Limb (tissue), 2 donors: ENCODE data around the gene MRPS23.
"Not testable (repeated sequence)": the region's sequence is repeated elsewhere in the genome, so short reads cannot be mapped to it uniquely, and the experiment has no call there.

Source experiments
- DNase-seq, 2 donors: peaks; one replicate each; pipeline ENCODE4 v3.0.0-alpha.2; 2016; ENCODE audit errors: extremely low spot score in 2 of 2

MRPS23 gene

GRCh38 chr17:57864273-57864672, 14.4 kb upstream of the MRPS23 start:
- no peak for DNase-seq

DNA sequence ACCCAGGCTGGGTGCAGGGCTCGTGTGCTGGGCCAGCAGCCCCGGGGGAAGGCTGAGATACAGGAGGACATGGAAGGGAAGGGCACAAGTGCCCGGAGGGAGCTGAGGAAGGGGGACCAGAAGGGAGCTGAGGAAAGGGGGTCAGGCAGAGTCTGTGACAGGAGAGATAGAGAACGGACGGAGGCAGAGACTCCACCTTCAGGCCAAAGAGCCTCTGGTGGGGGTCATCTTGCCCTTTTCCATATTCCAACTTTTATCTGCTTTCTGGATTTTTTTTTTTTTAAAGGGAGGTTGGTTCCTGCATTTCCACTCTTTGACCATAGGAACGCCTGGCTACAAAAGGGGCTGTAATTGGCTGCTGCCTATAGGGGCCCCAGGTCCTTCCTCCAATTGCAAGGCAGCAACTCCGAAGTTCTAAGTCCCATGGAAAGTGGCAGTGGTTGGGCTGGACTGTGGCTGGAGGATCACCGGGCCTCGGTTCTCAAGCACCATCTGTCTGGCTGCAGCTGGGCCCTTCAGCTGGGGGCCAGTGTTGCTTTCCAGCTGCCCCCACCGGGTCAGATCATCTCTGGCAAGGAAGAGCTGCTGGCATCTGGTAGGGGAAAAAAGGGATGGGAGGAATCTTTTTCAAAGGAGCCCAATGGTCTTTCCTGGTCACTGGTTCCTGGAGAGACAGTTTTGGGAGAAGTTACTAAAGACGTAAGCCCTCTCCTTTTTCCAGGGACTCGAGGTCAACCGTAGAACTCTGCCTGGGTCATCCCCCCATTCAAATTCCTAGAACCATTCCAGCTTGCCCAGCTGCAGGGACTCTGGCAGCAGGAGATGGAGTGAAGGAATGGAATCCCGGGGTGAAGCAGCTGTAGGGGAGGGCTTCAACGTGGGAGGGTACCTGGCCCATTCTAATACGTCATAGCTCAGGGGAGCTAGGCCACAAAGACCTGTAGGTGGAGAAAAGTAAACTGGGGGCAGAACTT, 13.1 kb upstream of the MRPS23 start:
- peak in 1 of 2 donors; percentile 30 for DNase-seq

- peak in 1 of 2 donors; percentile 67 for DNase-seq
Observed at GRCh38 chr17:57861790-57862693, 12.2 kb upstream of the MRPS23 start.

GRCh38 chr17:57861000-57861789, 11.4 kb upstream of the MRPS23 start:
- no peak for DNase-seq

GRCh38 chr17:57860414-57860999, 10.7 kb upstream of the MRPS23 start:
- DNase-seq: no peak

GRCh38 chr17:57859601-57860413, 10.0 kb upstream of the MRPS23 start:
- DNase-seq: no peak

GRCh38 chr17:57858838-57859237, 9.0 kb upstream of the MRPS23 start:
- DNase-seq: no peak

- DNase-seq: no peak
Observed at GRCh38 chr17:57856792-57857620, 7.2 kb upstream of the MRPS23 start.

DNA sequence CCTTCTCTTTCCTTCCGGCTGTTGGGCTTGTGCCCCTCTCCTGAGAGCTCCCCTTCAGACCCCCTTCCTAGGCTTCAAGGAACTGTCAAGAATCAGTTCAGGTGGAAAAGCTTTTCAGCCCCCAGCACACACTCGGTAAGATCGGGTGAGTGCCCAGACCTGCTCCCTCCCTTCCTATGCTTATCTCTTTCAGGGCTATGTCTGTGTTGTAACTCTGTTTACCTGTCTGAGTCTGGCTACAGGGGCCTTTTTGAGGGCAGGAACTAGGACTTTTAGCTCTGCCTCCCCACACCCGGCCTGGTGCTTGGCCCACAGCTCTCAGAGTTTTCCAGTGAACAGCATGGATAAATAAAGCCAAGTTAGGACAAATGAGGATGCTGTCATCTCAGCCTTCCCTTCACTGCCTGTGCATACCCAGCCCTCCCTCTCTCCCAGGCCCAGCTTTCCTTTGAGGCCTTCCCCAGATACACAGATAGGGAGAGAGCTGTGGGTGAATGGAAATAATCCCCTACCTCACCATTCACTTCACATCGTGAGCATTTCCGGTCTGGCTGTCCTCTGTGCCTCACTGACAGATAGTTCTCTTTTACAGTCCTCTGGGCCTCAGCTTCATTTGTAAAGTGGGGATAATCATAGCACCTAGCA, 5.7 kb upstream of the MRPS23 start:
- no peak for DNase-seq

GRCh38 chr17:57853695-57854094, 3.9 kb upstream of the MRPS23 start:
- no peak for DNase-seq

DNA sequence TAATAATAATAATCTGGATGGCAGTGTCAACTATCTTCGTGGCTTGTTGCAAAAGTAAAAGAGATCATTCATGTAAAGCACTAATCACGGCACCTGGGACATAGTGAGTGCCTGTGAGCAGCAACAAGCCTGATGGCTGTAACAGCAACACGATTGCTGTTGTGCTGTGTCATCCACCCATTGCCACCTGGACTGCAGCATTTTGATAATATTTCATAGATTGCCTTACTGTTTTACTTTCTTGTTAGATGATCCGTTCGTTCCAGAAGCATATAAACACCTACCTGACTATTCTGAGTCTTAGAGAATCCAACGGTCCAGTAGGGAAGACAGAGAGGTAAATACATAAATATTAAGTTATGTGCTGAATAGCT, 3.1 kb upstream of the MRPS23 start:
- DNase-seq: no peak

DNA sequence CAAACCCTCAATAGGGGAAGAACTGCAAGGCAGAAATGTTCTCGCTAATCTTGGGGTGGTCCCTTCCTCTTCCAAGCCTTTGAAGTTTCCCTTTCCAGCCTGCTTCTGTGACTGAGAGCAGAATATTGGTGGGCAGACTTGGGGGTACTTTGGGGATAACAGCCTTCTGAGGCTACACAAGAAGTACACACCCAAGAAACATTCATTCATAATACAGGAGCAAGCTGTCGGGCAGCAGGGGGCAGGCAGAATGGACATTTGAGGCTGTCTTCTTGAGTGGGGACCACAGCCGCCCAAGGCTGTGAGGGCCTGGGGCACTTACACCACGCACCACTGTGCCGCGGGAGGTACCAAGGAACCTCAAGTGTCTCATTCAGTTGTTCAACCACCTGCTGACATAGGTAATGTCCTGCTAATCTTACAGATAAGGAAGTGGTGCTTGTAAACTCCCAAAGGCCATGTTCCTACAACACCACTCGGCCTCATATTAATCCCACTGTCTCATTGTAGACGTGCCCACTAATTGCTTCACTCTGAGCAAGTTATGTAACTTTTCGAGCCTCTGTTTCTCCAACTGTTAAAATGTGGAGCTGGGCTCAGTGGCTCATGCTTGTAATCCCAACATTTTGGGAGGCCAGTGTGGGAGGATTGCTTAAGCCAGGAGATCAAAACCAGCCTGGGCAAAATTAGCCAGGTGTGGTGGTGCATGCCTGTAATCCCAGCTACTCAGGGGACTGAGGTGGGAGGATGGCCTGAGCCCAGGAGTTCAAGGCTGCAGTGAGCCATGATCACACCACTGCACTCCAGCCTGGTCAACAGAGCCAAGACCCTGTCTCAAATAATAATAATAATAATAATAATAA, 2.5 kb upstream of the MRPS23 start:
- no peak for DNase-seq

DNA sequence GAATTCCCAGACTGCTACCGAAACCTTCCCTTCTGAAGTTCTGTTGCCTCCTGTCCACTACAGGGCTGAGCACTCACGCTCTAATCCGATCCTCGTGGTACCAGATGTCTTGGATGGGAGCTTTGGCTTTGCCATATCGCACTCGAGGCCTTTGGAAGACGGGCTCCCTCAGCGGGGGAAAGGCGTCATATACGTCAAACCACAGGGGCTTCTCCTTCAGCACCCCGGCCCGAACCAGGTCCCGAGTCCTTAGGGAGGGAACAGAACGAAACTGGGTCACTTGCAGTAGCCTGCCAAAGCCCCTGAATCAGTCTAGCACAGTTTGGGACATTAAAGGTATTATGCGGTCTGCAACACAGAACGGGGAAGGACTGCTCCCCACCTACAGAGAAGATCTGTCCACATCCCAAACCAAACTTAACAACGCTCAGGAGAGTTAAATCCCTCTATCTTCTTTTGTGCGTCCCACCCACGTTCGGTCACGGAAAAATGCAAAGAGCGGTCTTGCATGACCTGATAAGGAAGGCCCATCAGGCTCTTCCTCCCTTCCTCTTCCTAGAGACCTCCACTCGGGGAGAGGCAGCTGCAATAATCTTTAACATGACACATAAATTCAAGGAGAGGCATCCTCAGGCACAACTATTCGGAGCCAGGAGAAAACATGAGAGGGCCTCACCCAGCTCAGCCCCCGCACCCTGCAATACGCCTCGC, 526 bp downstream of the MRPS23 start:
- no peak for DNase-seq

DNA sequence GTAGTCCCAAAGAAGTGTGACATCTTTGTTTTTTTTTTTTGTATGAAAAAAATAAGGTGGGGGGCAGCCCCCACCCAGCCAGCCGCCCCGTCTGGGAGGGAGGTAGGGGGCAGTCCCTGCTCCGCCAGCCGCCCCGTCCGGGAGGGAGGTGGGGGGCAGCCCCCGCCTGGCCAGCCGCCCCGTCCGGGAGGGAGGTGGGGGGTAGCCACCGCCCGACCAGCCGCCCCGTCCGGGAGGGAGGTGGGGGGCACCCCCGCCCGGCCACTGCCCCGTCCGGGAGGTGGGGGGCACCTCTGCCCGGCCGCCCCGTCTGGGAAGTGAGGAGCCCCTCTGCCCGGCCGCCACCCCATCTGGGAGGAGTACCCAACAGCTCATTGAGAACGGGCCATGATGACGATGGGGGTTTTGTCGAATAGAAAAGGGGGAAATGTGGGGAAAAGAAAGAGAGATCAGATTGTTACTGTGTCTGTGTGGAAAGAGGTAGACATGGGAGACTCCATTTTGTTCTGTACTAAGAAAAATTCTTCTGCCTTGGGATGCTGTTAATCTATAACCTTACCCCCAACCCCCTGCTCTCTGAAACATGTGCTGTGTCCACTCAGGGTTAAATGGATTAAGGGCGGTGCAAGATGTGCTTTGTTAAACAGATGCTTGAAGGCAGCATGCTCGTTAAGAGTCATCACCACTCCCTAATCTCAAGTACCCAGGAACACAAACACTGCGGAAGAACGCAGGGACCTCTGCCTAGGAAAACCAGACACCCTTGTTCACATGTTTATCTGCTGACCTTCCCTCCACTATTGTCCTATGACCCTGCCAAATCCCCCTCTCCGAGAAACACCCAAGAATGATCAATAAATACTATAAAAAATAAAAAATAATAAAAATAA, 3.5 kb downstream of the MRPS23 start:
- not testable (repeated sequence) for DNase-seq

DNA sequence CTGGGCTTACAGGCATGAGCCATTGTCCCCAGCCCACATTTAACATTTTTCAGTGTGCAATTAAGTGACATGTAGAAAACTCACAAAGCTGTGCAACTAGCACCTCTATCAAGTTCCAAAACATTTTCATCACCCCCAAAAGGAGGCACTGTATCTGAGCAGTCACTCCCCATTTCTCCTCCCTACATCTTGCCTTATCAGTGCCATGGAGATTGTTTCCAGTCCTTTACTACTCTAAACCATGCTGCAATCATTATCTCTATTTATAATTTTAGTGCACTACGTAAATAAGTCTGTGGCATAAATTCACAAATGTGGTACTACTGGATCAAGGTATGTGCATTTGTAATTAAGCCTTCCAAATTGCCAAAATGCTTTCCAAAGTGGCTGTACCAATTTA, 7.6 kb downstream of the MRPS23 start:
- no peak for DNase-seq

DNA sequence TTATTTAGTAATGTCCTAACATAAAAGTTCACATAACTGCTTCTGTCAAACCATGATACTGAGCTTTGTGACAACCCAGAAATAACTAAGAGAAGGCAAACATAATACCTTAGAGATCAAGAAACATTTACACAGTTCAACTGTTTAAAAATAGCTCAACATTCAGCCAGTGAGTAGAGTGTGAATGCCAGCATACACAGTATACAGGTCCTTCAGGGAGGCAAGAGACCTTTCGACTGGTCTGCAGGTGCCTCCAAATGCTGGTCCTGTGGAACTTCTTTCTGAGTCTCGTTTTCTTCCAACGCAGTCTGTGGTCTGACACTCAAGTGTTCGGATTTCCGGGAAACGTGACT, 10.3 kb downstream of the MRPS23 start:
- no peak for DNase-seq
